HEK293 (cell line): ENCODE measurements around the gene PHYKPL.
"Not testable (repeated sequence)": the region's sequence is repeated elsewhere in the genome, so short reads cannot be mapped to it uniquely, and the experiment has no call there.

ENCODE experiments used
- SP2 ChIP-seq: fragments of 450-650 bp; formaldehyde crosslinking; IDR thresholded peaks from 2 replicates; pipeline ENCODE4 v1.5.1; 2016; ENCODE audit warnings: missing biosample characterization, missing genetic modification characterization
- ZNF266 ChIP-seq: fragments of 450-650 bp; formaldehyde crosslinking; IDR thresholded peaks from 2 replicates; pipeline ENCODE4 v1.5.1; 2016; ENCODE audit warnings: missing biosample characterization, missing genetic modification characterization, low read depth
- TF ChIP-seq, protein P1 (sequence below): fragments of 450-650 bp; formaldehyde crosslinking; IDR thresholded peaks from 2 replicates; pipeline ENCODE4 v1.5.1; 2016; ENCODE audit warnings: missing biosample characterization, missing genetic modification characterization
- TF ChIP-seq, protein P2 (sequence below): fragments of 450-650 bp; formaldehyde crosslinking; optimal IDR thresholded peaks from 2 replicates; pipeline ENCODE3; 2016; ENCODE audit warnings: missing biosample characterization, mild to moderate bottlenecking, missing genetic modification characterization
- TF ChIP-seq, protein P3 (sequence below): fragments of 450-650 bp; formaldehyde crosslinking; IDR thresholded peaks from 2 replicates; pipeline ENCODE4 v1.5.1; 2016; ENCODE audit warnings: missing biosample characterization, missing genetic modification characterization, borderline replicate concordance

DNA sequence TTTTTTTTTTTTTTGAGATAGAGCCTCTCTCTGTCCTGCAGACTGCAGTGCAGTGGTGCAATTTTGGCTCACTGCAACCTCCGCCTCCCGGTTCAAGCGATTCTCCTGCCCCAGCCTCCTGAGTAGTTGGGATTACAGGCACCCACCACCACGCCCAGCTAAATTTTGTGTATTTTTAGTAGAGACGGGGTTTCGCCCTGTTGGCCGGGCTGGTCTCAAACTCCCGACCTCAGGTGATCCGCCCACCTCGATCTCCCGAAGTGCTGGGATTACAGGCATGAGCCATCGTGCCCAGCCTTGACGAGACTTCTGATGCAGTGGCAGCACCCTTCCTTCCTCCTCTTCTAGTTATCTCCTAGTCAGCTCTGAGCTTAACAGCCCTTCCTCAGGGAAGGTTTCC lies 3.5 kb downstream of the PHYKPL start:
- TF ChIP-seq, protein P1, sequence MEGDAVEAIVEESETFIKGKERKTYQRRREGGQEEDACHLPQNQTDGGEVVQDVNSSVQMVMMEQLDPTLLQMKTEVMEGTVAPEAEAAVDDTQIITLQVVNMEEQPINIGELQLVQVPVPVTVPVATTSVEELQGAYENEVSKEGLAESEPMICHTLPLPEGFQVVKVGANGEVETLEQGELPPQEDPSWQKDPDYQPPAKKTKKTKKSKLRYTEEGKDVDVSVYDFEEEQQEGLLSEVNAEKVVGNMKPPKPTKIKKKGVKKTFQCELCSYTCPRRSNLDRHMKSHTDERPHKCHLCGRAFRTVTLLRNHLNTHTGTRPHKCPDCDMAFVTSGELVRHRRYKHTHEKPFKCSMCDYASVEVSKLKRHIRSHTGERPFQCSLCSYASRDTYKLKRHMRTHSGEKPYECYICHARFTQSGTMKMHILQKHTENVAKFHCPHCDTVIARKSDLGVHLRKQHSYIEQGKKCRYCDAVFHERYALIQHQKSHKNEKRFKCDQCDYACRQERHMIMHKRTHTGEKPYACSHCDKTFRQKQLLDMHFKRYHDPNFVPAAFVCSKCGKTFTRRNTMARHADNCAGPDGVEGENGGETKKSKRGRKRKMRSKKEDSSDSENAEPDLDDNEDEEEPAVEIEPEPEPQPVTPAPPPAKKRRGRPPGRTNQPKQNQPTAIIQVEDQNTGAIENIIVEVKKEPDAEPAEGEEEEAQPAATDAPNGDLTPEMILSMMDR (tag by site-specific recombination), result not testable (repeated sequence)
- TF ChIP-seq, protein P2, sequence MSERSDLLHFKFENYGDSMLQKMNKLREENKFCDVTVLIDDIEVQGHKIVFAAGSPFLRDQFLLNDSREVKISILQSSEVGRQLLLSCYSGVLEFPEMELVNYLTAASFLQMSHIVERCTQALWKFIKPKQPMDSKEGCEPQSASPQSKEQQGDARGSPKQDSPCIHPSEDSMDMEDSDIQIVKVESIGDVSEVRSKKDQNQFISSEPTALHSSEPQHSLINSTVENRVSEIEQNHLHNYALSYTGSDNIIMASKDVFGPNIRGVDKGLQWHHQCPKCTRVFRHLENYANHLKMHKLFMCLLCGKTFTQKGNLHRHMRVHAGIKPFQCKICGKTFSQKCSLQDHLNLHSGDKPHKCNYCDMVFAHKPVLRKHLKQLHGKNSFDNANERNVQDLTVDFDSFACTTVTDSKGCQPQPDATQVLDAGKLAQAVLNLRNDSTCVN (tag by site-specific recombination), result not testable (repeated sequence)
- TF ChIP-seq, protein P3, sequence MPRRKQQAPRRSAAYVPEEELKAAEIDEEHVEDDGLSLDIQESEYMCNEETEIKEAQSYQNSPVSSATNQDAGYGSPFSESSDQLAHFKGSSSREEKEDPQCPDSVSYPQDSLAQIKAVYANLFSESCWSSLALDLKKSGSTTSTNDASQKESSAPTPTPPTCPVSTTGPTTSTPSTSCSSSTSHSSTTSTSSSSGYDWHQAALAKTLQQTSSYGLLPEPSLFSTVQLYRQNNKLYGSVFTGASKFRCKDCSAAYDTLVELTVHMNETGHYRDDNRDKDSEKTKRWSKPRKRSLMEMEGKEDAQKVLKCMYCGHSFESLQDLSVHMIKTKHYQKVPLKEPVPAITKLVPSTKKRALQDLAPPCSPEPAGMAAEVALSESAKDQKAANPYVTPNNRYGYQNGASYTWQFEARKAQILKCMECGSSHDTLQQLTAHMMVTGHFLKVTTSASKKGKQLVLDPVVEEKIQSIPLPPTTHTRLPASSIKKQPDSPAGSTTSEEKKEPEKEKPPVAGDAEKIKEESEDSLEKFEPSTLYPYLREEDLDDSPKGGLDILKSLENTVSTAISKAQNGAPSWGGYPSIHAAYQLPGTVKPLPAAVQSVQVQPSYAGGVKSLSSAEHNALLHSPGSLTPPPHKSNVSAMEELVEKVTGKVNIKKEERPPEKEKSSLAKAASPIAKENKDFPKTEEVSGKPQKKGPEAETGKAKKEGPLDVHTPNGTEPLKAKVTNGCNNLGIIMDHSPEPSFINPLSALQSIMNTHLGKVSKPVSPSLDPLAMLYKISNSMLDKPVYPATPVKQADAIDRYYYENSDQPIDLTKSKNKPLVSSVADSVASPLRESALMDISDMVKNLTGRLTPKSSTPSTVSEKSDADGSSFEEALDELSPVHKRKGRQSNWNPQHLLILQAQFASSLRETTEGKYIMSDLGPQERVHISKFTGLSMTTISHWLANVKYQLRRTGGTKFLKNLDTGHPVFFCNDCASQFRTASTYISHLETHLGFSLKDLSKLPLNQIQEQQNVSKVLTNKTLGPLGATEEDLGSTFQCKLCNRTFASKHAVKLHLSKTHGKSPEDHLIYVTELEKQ (tag by site-specific recombination), result not testable (repeated sequence)
- TF ChIP-seq ZNF266, SP2: not testable (repeated sequence)
